Mesendoderm (in vitro differentiated cells): ENCODE data around the gene TMEM54.

Source experiments
- DNase-seq: peaks from one replicate; pipeline ENCODE4 v3.0.0; 2013
- H2AK5ac ChIP-seq: 2 replicates; pipeline ENCODE4 v1.6.1; 2013; ENCODE audit warnings: low read length, inconsistent platforms
- H2BK120ac ChIP-seq: 2 replicates; pipeline ENCODE4 v1.6.1; 2013; ENCODE audit warnings: low read depth, mild to moderate bottlenecking, low read length, moderate library complexity, mixed read lengths
- H2BK15ac ChIP-seq: replicated peaks from 2 replicates; pipeline ENCODE4 v1.6.1; 2013; ENCODE audit warnings: low read depth, mild to moderate bottlenecking, moderate library complexity
- H2BK5ac ChIP-seq: 2 replicates; pipeline ENCODE4 v1.6.1; 2013; ENCODE audit warnings: low read length, inconsistent platforms
- H3K18ac ChIP-seq: 2 replicates; pipeline ENCODE4 v1.6.1; 2013; ENCODE audit warnings: mild to moderate bottlenecking, low read length, mixed read lengths
- H3K23ac ChIP-seq: one replicate; pipeline ENCODE4 v1.6.1; 2013; ENCODE audit warnings: low read length
- H3K27ac ChIP-seq: 2 replicates; pipeline ENCODE4 v1.5.1; 2013; ENCODE audit warnings: low read depth, mild to moderate bottlenecking, inconsistent platforms, low read length, moderate library complexity
- H3K27me3 ChIP-seq: 2 replicates; pipeline ENCODE4 v1.6.1; 2013; ENCODE audit warnings: low read length, control low read depth, mild to moderate bottlenecking, inconsistent platforms; ENCODE audit not compliant: insufficient read depth, poor library complexity
- H3K36me3 ChIP-seq: 2 replicates; pipeline ENCODE4 v1.6.1; 2013; ENCODE audit warnings: low read length, inconsistent platforms; ENCODE audit not compliant: control insufficient read depth, insufficient read depth
- H3K4ac ChIP-seq: one replicate; pipeline ENCODE4 v1.6.1; 2013; ENCODE audit warnings: low read depth, mild to moderate bottlenecking, low read length, moderate library complexity
- H3K4me1 ChIP-seq: 2 replicates; pipeline ENCODE4 v1.6.1; 2013; ENCODE audit warnings: low read depth, low read length, inconsistent platforms; ENCODE audit not compliant: control insufficient read depth
- H3K4me2 ChIP-seq: 2 replicates; pipeline ENCODE4 v1.6.1; 2013; ENCODE audit warnings: low read length
- H3K4me3 ChIP-seq: 2 replicates; pipeline ENCODE4 v1.5.1; 2013; ENCODE audit warnings: mild to moderate bottlenecking, low read length
- H3K56ac ChIP-seq: one replicate; pipeline ENCODE4 v1.6.1; 2013; ENCODE audit warnings: low read length
- H3K79me1 ChIP-seq: 2 replicates; pipeline ENCODE4 v1.6.1; 2013; ENCODE audit warnings: low read length, inconsistent platforms
- H3K79me2 ChIP-seq: 2 replicates; pipeline ENCODE4 v1.6.1; 2013; ENCODE audit warnings: mild to moderate bottlenecking, low read length; ENCODE audit not compliant: control insufficient read depth, insufficient read depth
- H3K9ac ChIP-seq: 2 replicates; pipeline ENCODE4 v1.6.1; 2013; ENCODE audit warnings: low read length, inconsistent platforms
- H4K5ac ChIP-seq: one replicate; pipeline ENCODE4 v1.6.1; 2013; ENCODE audit warnings: low read length
- H4K8ac ChIP-seq: one replicate; pipeline ENCODE4 v1.6.1; 2013; ENCODE audit warnings: low read depth, mild to moderate bottlenecking, control low read depth, low read length, moderate library complexity
- WGBS: extraction: QIAGEN DNeasy Blood & Tissue Kit; methylation state at CpG from one replicate; pipeline ENCODE4 v1.1.7; 2013; ENCODE audit warnings: low lambda C conversion rate, missing lambda C conversion rate; ENCODE audit not compliant: insufficient coverage; ENCODE audit errors: extremely low coverage; 5-methylcytosine and 5-hydroxymethylcytosine counted together

TMEM54 gene

DNA sequence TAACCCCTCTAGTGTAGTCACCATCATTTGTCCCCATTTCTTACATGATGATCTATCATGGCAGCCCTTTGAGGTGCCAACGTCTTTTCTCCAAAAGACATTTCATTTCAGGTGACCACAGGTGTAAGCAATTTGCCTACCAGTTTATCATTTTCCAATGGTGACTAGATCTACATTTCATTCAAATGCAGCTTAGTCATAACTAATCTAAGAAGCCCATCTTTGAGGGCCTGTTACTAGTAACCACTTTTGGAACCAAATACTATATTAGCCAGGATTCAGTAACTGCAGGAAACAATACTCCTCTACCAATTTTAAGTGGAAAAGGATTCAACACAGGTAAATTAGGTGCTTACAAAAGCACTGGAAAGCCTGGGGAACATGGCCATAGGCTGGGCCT, 30.6 kb upstream of the TMEM54 start:
- Histone ChIP-seq H2BK15ac (no peak overlapping the region), H3K56ac (no peak overlapping the region), H3K9ac (no peak overlapping the region), H3K4me1 (no peaks in the 10 kb centered on the region), H3K79me1 (no peaks in the 10 kb centered on the region), H3K27me3 (peaks cover 2% of the 10 kb centered on the region), H2AK5ac (no peak overlapping the region), H4K5ac (no peak overlapping the region), H3K4ac (no peak overlapping the region), H3K18ac (no peak overlapping the region), H3K4me3 (no peak overlapping the region), H3K79me2 (no peaks in the 10 kb centered on the region), H3K23ac (no peak overlapping the region), H2BK5ac (no peak overlapping the region), H3K27ac (no peak overlapping the region), H2BK120ac (no peak overlapping the region), H4K8ac (no peak overlapping the region), H3K4me2 (no peak overlapping the region), H3K36me3 (no peaks in the 10 kb centered on the region)
- DNase-seq = no peak
- no CpG with 5 or more reads among the region's 1 CpG for WGBS

DNA sequence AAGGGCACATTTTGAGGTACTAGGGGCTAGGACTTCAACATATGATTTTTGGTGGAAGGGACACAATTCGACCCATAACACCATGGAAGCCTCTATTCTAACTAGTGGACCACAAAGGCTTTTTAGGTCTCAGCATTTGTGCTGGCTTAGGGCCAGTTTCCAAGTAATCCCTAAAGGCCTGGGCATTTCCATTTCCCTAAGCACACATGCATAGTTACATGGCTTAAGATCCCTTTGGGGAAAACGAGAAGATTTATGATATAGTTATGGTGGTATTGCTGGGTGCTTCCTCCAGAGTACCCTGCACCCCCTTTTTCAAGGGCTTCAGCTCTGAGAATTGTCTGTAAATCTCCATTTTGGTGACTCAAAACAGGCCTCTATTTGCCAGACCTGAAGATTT, 28.2 kb upstream of the TMEM54 start:
- DNase-seq = no peak
- Histone ChIP-seq H3K79me2 (no peaks in the 10 kb centered on the region), H2BK5ac (no peak overlapping the region), H3K27ac (no peak overlapping the region), H3K4me3 (no peak overlapping the region), H3K36me3 (no peaks in the 10 kb centered on the region), H3K4me2 (no peak overlapping the region), H4K8ac (no peak overlapping the region), H3K23ac (no peak overlapping the region), H3K4ac (no peak overlapping the region), H3K4me1 (no peaks in the 10 kb centered on the region), H3K18ac (no peak overlapping the region), H2BK15ac (no peak overlapping the region), H4K5ac (no peak overlapping the region), H3K9ac (no peak overlapping the region), H3K27me3 (peaks cover 3% of the 10 kb centered on the region), H2AK5ac (no peak overlapping the region), H3K79me1 (no peaks in the 10 kb centered on the region), H2BK120ac (no peak overlapping the region), H3K56ac (no peak overlapping the region)
- WGBS = no CpG with 5 or more reads among the region's 2 CpGs

DNA sequence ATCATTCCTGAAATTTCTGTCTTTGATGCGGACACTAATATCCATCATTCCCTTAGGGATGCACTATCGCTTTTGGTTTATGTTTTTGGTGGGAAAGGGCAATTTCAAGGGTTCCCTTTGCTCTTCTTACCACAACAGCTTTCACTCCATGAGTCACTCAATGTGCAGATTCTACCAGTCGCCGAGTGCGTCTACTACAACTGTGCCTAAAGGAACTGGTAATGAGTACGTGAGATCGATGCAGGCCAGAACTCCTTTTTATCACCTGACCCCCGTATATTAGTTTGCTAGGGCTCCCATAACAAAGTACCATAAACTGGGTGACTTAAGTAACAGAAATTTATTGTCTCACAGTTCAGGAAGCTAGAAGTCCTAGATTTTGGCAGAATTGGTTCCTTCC, 27.5 kb upstream of the TMEM54 start:
- H2AK5ac ChIP-seq = no peak overlapping the region
- no peaks in the 10 kb centered on the region for H3K36me3 ChIP-seq
- no peak for DNase-seq
- no peaks in the 10 kb centered on the region for H3K4me1 ChIP-seq
- H2BK120ac ChIP-seq = no peak overlapping the region
- no peak overlapping the region for H4K5ac ChIP-seq
- no peak overlapping the region for H3K56ac ChIP-seq
- H3K27ac ChIP-seq = no peak overlapping the region
- no peak overlapping the region for H3K4ac ChIP-seq
- no peak overlapping the region for H4K8ac ChIP-seq
- no peaks in the 10 kb centered on the region for H3K79me2 ChIP-seq
- H2BK15ac ChIP-seq = no peak overlapping the region
- H2BK5ac ChIP-seq = no peak overlapping the region
- no peak overlapping the region for H3K4me3 ChIP-seq
- H3K18ac ChIP-seq = no peak overlapping the region
- H3K79me1 ChIP-seq = no peaks in the 10 kb centered on the region
- H3K4me2 ChIP-seq = no peak overlapping the region
- H3K27me3 ChIP-seq = peaks cover 8% of the 10 kb centered on the region
- H3K9ac ChIP-seq = no peak overlapping the region
- no peak overlapping the region for H3K23ac ChIP-seq
- no CpG with 5 or more reads among the region's 8 CpGs for WGBS

DNA sequence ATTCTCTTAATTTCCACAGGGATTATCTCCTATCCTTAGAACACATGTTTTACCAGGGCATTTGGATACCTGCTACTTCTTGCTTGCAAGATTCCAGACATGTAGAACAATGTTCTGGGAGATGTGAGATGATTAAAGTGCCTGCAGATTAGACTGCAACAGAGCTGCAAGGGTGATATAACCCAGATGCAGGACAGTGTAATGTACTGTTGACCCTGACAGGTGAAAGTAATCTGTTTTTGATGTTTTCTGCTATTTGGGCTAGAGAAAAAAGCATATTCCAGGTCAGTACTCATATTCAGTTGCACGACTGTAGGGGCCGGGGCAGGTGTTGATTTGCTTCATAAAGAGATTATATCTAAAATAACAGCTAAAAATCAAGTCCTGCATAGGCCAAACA, 27.1 kb upstream of the TMEM54 start:
- no peak overlapping the region for H3K27ac ChIP-seq
- no peak overlapping the region for H2BK5ac ChIP-seq
- H4K5ac ChIP-seq = no peak overlapping the region
- H3K79me2 ChIP-seq = no peaks in the 10 kb centered on the region
- H3K18ac ChIP-seq = no peak overlapping the region
- WGBS = no CpG with 5 or more reads among the region's 2 CpGs
- no peak for DNase-seq
- no peak overlapping the region for H3K56ac ChIP-seq
- no peak overlapping the region for H2BK15ac ChIP-seq
- H3K36me3 ChIP-seq = no peaks in the 10 kb centered on the region
- no peak overlapping the region for H2AK5ac ChIP-seq
- H3K23ac ChIP-seq = no peak overlapping the region
- no peak overlapping the region for H3K4ac ChIP-seq
- no peak overlapping the region for H3K9ac ChIP-seq
- no peak overlapping the region for H2BK120ac ChIP-seq
- H3K4me1 ChIP-seq = no peaks in the 10 kb centered on the region
- H3K79me1 ChIP-seq = no peaks in the 10 kb centered on the region
- no peak overlapping the region for H3K4me3 ChIP-seq
- no peak overlapping the region for H4K8ac ChIP-seq
- H3K27me3 ChIP-seq = peaks cover 10% of the 10 kb centered on the region
- no peak overlapping the region for H3K4me2 ChIP-seq

DNA sequence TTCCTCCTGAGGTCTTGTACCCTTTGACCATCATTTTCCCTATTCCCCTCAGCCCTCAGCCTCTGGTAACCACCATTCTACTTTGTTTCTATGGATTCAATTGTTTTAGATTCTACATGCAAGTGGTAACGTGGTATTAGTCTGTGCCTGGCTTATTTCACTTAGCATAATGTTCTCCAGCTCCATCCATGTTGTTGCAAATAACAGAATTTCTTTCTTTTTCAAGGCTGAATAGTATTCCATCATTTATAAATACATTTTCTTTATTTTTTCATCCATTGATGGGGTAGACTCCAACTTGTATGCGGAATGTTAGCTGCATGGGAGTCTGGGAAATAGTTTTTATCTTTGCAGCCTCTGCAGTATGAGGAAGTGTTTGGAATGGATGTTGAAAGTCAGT, 26.3 kb upstream of the TMEM54 start:
- Histone ChIP-seq H3K4ac (no peak overlapping the region), H2BK5ac (no peak overlapping the region)

DNA sequence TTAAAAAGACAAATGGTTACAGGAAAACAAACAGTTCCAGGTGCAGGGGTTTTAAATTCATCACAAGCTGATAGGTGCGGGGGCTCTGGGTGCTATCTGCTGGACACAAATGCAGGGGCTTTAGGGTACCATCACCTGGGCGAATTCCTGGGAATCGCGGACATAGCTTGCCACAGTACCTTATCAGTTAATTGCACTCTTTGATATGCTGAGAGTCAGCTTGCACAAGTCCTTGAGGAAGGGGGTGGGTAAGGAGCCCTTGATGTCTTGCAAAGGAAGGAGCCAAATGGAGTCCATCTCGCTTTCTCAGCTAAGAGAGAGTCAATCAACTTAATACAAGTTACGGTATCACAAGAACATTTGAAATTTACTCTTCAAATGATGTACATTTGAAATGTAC, 25.4 kb upstream of the TMEM54 start:
- H3K79me1 ChIP-seq = no peaks in the 10 kb centered on the region
- no peak overlapping the region for H3K56ac ChIP-seq
- no peak overlapping the region for H2AK5ac ChIP-seq
- H3K23ac ChIP-seq = no peak overlapping the region
- no peaks in the 10 kb centered on the region for H3K36me3 ChIP-seq
- no peak overlapping the region for H3K4ac ChIP-seq
- H3K4me3 ChIP-seq = no peak overlapping the region
- no peaks in the 10 kb centered on the region for H3K79me2 ChIP-seq
- peaks cover 10% of the 10 kb centered on the region for H3K27me3 ChIP-seq
- H2BK15ac ChIP-seq = no peak overlapping the region
- DNase-seq = peak; percentile 71
- no peak overlapping the region for H3K4me2 ChIP-seq
- WGBS = no CpG with 5 or more reads among the region's 6 CpGs
- H4K8ac ChIP-seq = no peak overlapping the region
- no peak overlapping the region for H2BK120ac ChIP-seq
- H3K4me1 ChIP-seq = no peaks in the 10 kb centered on the region
- H3K27ac ChIP-seq = no peak overlapping the region
- H3K18ac ChIP-seq = no peak overlapping the region
- H2BK5ac ChIP-seq = no peak overlapping the region
- H3K9ac ChIP-seq = no peak overlapping the region
- no peak overlapping the region for H4K5ac ChIP-seq

More for the DNA sequence above, 26.3 kb upstream of the TMEM54 start:
- H3K4me3 ChIP-seq = no peak overlapping the region
- H2AK5ac ChIP-seq = no peak overlapping the region
- H4K8ac ChIP-seq = no peak overlapping the region
- no peaks in the 10 kb centered on the region for H3K79me1 ChIP-seq
- WGBS = no CpG with 5 or more reads among the region's 2 CpGs
- no peak overlapping the region for H3K18ac ChIP-seq
- H3K36me3 ChIP-seq = no peaks in the 10 kb centered on the region
- H2BK120ac ChIP-seq = no peak overlapping the region
- H3K27ac ChIP-seq = no peak overlapping the region
- no peaks in the 10 kb centered on the region for H3K4me1 ChIP-seq
- H2BK15ac ChIP-seq = no peak overlapping the region
- H3K27me3 ChIP-seq = peaks cover 10% of the 10 kb centered on the region
- H3K79me2 ChIP-seq = no peaks in the 10 kb centered on the region
- no peak overlapping the region for H3K4me2 ChIP-seq
- H4K5ac ChIP-seq = no peak overlapping the region
- no peak for DNase-seq
- no peak overlapping the region for H3K23ac ChIP-seq
- H3K56ac ChIP-seq = no peak overlapping the region
- no peak overlapping the region for H3K9ac ChIP-seq
